Activated CD8-positive, alpha-beta T cell treated with anti-CD3 and anti-CD28 coated beads for 36 hours (primary cell): ENCODE data around the gene ZNF716. TPM values are rescaled to one million over a fixed set of nuclear protein-coding genes. Genes with fewer than 3 reads are reported as not detected.
A peak's percentile ranks its signal among the peaks of the same experiment; 100 is the strongest.

ENCODE experiments used
- ATAC-seq: fragments of 200-7000 bp; cut with Tn5 transposase; one replicate; pipeline ENCODE4 v1.10.0; 2021; ENCODE audit warnings: mild to moderate bottlenecking, moderate library complexity
- CTCF ChIA-PET: fragments of 350-600 bp; sonication (Branson Sonifier 250); formaldehyde crosslinking; loops from one replicate; lab custom pipeline; 2021; ENCODE audit warnings: antibody characterized with exemption; lab: Charles Lee
- POLR2A ChIA-PET: fragments of 350-600 bp; sonication (Branson Sonifier 250); formaldehyde crosslinking; loops from one replicate; lab custom pipeline; 2021; ENCODE audit warnings: antibody characterized with exemption; lab: Charles Lee
- DNase-seq: peaks from one replicate; pipeline ENCODE4 v3.0.0-alpha.2; 2020
- H3K27ac Mint-ChIP-seq: one replicate; pipeline ENCODE4 v1.8.0; 2021; ENCODE audit warnings: mild to moderate bottlenecking, mixed read lengths
- H3K27me3 Mint-ChIP-seq: one replicate; pipeline ENCODE4 v1.8.0; 2021; ENCODE audit warnings: mixed read lengths
- H3K36me3 Mint-ChIP-seq: one replicate; pipeline ENCODE4 v1.8.0; 2021; ENCODE audit warnings: low read depth, mixed read lengths
- H3K4me1 Mint-ChIP-seq: one replicate; pipeline ENCODE4 v1.8.0; 2021; ENCODE audit warnings: low read depth, mixed read lengths
- H3K4me3 Mint-ChIP-seq: one replicate; pipeline ENCODE4 v1.8.0; 2021; ENCODE audit warnings: mild to moderate bottlenecking, moderate library complexity, mixed read lengths
- H3K9me3 Mint-ChIP-seq: one replicate; pipeline ENCODE4 v1.8.0; 2021; ENCODE audit warnings: mixed read lengths
- intact Hi-C: fragments of 100-400 bp; cut with micrococcal nuclease; formaldehyde crosslinking; loops from one replicate; pipeline ENCODE4 v1.10.0; 2022
- total RNA-seq, 2 experiments: library from RNA; stranded (reverse); gene quantifications; one replicate each; pipeline ENCODE4 v1.2.3, GENCODE V29; 2021
- TF ChIP-seq, protein P1 (sequence below): fragments of 200-600 bp; IDR thresholded peaks from one replicate; pipeline ENCODE4 v1.8.0; 2022; ENCODE audit warnings: antibody characterized with exemption, mild to moderate bottlenecking

ZNF716 gene
- total RNA-seq, 2 experiments from 2014 or later, result not detected

DNA sequence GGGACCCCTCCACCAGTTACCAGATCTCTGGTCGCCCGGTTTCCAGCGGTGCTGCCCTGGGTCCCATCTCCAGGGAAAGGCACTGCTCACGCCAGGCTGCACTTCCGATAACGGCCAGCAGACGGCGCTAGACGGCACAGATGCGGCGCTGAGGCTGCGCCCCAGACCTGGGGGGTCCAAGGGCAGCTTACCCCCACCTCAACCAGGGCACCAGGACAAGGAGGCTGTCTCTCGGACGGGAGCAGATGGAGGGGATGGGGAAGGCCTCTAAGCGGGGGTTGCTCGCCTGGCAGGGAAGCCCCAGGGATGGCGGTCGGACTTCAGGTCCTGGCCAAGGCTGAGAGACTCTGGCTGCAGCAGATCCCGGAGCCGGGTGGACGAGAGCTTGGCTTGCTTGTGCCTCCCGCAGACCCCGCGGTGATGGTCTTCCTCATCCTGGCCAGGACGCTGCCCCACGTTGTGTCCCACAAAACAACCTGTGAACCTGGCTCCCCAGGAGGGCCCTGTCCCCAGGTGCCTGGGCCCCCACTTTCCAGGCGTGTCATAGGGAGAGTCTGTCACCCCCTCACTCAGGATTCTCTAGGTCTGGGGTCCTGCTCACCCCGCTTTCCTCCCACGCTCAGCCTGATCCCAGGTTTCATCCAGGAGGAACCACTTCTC, 23.9 kb upstream of the ZNF716 start:
- H3K9me3 Mint-ChIP-seq, result peaks cover 9% of the 10 kb centered on the region
- DNase-seq (peak; percentile 2), ATAC-seq (no peak)
- no peak overlapping the region for H3K4me3 Mint-ChIP-seq
- TF ChIP-seq, protein P1, sequence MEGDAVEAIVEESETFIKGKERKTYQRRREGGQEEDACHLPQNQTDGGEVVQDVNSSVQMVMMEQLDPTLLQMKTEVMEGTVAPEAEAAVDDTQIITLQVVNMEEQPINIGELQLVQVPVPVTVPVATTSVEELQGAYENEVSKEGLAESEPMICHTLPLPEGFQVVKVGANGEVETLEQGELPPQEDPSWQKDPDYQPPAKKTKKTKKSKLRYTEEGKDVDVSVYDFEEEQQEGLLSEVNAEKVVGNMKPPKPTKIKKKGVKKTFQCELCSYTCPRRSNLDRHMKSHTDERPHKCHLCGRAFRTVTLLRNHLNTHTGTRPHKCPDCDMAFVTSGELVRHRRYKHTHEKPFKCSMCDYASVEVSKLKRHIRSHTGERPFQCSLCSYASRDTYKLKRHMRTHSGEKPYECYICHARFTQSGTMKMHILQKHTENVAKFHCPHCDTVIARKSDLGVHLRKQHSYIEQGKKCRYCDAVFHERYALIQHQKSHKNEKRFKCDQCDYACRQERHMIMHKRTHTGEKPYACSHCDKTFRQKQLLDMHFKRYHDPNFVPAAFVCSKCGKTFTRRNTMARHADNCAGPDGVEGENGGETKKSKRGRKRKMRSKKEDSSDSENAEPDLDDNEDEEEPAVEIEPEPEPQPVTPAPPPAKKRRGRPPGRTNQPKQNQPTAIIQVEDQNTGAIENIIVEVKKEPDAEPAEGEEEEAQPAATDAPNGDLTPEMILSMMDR, result peak; percentile 48
- ChIA-PET CTCF (no interaction called here), POLR2A (no interaction called here)
- peaks cover 4% of the 10 kb centered on the region for H3K36me3 Mint-ChIP-seq
- H3K27me3 Mint-ChIP-seq, result no peaks in the 10 kb centered on the region
- no peak overlapping the region for H3K27ac Mint-ChIP-seq
- H3K4me1 Mint-ChIP-seq, result no peaks in the 10 kb centered on the region
- intact Hi-C loops, result no loop called here

DNA sequence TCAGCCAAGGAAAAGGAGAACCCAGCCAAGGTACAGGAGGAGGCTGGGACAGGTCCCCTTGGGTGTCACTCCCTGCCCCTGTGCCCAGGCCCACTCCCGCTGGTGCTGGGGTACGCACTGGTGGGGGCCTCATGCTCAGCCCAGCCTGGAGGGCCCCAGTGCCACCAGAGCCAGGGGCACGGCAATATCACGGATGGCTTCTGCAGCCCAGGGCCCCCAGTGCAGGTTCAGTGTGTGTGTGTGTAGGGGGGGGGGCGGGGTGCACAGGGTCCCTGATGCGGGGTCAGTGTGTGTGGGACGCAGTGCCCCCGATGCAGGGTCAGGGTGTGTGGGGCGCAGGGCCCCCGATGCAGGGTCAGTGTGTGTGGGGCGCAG, 23.4 kb upstream of the ZNF716 start:
- Mint-ChIP-seq H3K9me3 (peaks cover 10% of the 10 kb centered on the region), H3K4me3 (no peak overlapping the region), H3K27me3 (no peaks in the 10 kb centered on the region), H3K27ac (no peak overlapping the region), H3K4me1 (no peaks in the 10 kb centered on the region), H3K36me3 (peaks cover 4% of the 10 kb centered on the region)
- DNase-seq (no peak), ATAC-seq (no peak)
- CTCF ChIA-PET, result no interaction called here
- POLR2A ChIA-PET, result no interaction called here
- TF ChIP-seq, protein P1, result no peak
- intact Hi-C loops, result no loop called here

DNA sequence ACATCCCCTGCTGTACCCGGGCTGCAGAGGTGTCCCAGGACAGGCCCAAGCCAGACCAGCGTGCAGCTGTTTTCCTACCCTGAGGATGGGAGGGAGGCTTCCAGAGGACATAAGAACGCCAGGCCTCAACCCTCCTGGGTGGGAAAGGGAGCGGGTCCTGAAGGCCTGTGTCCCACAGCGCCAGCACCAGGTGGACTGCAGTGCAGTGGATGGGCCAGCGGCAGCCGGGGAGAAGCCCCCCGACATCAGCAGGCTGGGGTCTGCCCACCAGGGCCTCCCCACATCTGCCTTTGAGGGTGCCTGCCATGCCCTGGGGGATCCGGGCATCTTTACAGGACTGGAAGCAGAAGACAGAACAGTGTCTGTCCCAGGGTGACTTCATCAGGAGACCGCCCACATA, 22.8 kb upstream of the ZNF716 start:
- H3K4me3 Mint-ChIP-seq, result no peak overlapping the region
- intact Hi-C loops, result no loop called here
- no peaks in the 10 kb centered on the region for H3K27me3 Mint-ChIP-seq
- H3K4me1 Mint-ChIP-seq, result no peaks in the 10 kb centered on the region
- CTCF ChIA-PET, result no interaction called here
- POLR2A ChIA-PET, result no interaction called here
- peaks cover 14% of the 10 kb centered on the region for H3K9me3 Mint-ChIP-seq
- H3K27ac Mint-ChIP-seq, result no peak overlapping the region
- ATAC-seq, result no peak
- TF ChIP-seq, protein P1, result no peak
- DNase-seq, result no peak
- peaks cover 4% of the 10 kb centered on the region for H3K36me3 Mint-ChIP-seq

DNA sequence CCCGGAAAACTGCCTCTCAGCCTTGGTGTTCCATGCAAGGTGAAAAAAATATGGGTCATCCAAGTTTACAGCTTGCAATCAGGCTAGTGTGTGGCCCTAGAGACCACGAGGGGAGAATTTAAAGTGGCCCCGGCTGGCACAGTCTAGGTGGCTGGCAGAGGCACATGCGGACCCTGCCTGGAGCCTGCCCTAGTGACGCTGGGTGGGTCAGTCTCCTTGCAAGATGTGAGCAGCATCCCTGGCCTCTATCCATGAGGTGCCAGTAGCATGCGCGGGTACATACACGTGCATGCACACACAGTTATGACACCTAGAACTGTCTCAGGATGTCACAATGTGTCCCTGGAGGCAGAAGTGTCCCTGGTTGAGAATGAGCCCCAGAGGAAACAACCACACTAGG, 22.4 kb upstream of the ZNF716 start:
- ChIA-PET CTCF (no interaction called here), POLR2A (no interaction called here)
- Mint-ChIP-seq H3K36me3 (peaks cover 4% of the 10 kb centered on the region), H3K27me3 (no peaks in the 10 kb centered on the region), H3K4me3 (no peak overlapping the region), H3K9me3 (peaks cover 14% of the 10 kb centered on the region), H3K27ac (no peak overlapping the region), H3K4me1 (no peaks in the 10 kb centered on the region)
- TF ChIP-seq, protein P1, result no peak
- intact Hi-C loops, result no loop called here
- ATAC-seq, result no peak
- DNase-seq, result no peak

DNA sequence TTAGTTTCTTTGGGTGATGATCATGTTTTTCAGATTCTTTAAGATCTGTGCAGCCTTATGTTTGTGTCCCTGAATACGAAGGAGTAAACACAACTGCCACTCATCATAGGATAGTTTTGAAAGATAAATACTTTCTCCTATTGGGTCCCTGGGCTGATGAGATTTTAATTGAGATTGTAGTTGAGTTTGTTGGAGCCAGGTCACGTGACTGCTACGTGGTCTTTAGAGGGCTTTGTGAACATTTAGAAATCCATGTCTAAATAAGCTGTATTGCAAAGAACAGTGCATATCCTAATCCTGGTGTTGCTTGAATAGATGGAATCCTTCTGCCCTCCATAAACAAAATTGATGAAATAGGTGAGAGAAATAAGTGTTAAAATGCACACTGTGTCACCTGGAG, 17.4 kb upstream of the ZNF716 start:
- ChIA-PET POLR2A (no interaction called here), CTCF (no interaction called here)
- no peaks in the 10 kb centered on the region for H3K4me1 Mint-ChIP-seq
- ATAC-seq (no peak), DNase-seq (no peak)
- no peaks in the 10 kb centered on the region for H3K36me3 Mint-ChIP-seq
- no peak overlapping the region for H3K27ac Mint-ChIP-seq
- TF ChIP-seq, protein P1, result no peak
- intact Hi-C loops, result no loop called here
- no peaks in the 10 kb centered on the region for H3K27me3 Mint-ChIP-seq
- H3K9me3 Mint-ChIP-seq, result peaks cover 7% of the 10 kb centered on the region
- no peak overlapping the region for H3K4me3 Mint-ChIP-seq
